HepG2 (cell line): ENCODE data around the gene DBNDD2. TPM values are rescaled to one million over a fixed set of nuclear protein-coding genes. Genes with fewer than 3 reads are reported as not detected.
A peak's percentile ranks its signal among the peaks of the same experiment; 100 is the strongest.

Experiments
- ATF3 ChIP-seq: sonication (generic); formaldehyde crosslinking; IDR thresholded peaks from 2 replicates; pipeline ENCODE4 v1.4.0; 2020; ENCODE audit warnings: missing genetic modification reagents
- CERS6 ChIP-seq: sonication (generic); formaldehyde crosslinking; IDR thresholded peaks from 2 replicates; pipeline ENCODE4 v1.5.0; 2020; ENCODE audit warnings: missing genetic modification reagents
- DPF2 ChIP-seq: sonication (generic); formaldehyde crosslinking; IDR thresholded peaks from 2 replicates; pipeline ENCODE4 v1.4.0; 2020; ENCODE audit warnings: mild to moderate bottlenecking, low read depth, missing genetic modification reagents, borderline replicate concordance
- GATAD1 ChIP-seq: IDR thresholded peaks from 2 replicates; pipeline ENCODE4 v1.6.1; 2016; ENCODE audit warnings: missing genetic modification reagents, missing compliant biosample characterization
- IRF9 ChIP-seq: sonication (generic); formaldehyde crosslinking; IDR thresholded peaks from 2 replicates; pipeline ENCODE4 v1.8.0; 2022; ENCODE audit warnings: missing genetic modification reagents, mild to moderate bottlenecking, borderline replicate concordance
- MAFG ChIP-seq: sonication (generic); formaldehyde crosslinking; IDR thresholded peaks from 2 replicates; pipeline ENCODE4 v1.5.1; 2020; ENCODE audit warnings: mild to moderate bottlenecking, missing genetic modification reagents
- MXI1 ChIP-seq: IDR thresholded peaks from 3 replicates; pipeline ENCODE4 v1.6.1; 2012; ENCODE audit warnings: low read depth, low read length, inconsistent platforms, borderline replicate concordance
- NFKBIZ ChIP-seq: IDR thresholded peaks from 2 replicates; pipeline ENCODE4 v1.6.1; 2018; ENCODE audit warnings: missing genetic modification reagents, missing compliant biosample characterization
- NONO ChIP-seq, 2 experiments: fragments of 450-650 bp in 1 of 2; sonication (generic) in 1 of 2; formaldehyde crosslinking in 1 of 2; IDR thresholded peaks in 1 of 2; conservative IDR thresholded peaks in 1 of 2; 2 replicates each; pipeline versions ENCODE4 v1.6.1 to v1.8.0; 2017 to 2022; ENCODE audit warnings: mild to moderate bottlenecking in 1 of 2, missing genetic modification reagents in 1 of 2, moderate library complexity in 1 of 2
- PAX8 ChIP-seq: sonication (generic); formaldehyde crosslinking; IDR thresholded peaks from 2 replicates; pipeline ENCODE4 v1.8.0; 2022; ENCODE audit warnings: mild to moderate bottlenecking, missing genetic modification reagents, borderline replicate concordance
- ZBTB44 ChIP-seq: sonication (generic); formaldehyde crosslinking; IDR thresholded peaks from 2 replicates; pipeline ENCODE4 v1.4.0; 2020; ENCODE audit warnings: missing genetic modification reagents
- ZNF577 ChIP-seq: sonication (generic); formaldehyde crosslinking; IDR thresholded peaks from 2 replicates; pipeline ENCODE4 v1.4.0; 2020; ENCODE audit warnings: mild to moderate bottlenecking, low read depth, missing genetic modification reagents, borderline replicate concordance
- ZNF597 ChIP-seq: sonication (generic); formaldehyde crosslinking; IDR thresholded peaks from 2 replicates; pipeline ENCODE4 v1.5.0; 2020; ENCODE audit warnings: missing genetic modification reagents
- ZXDC ChIP-seq: sonication (generic); formaldehyde crosslinking; IDR thresholded peaks from 2 replicates; pipeline ENCODE4 v1.5.0; 2020; ENCODE audit warnings: mild to moderate bottlenecking, missing genetic modification reagents
- polyA plus RNA-seq, 8 experiments: library from polyadenylated mRNA; depleted of rRNA in 3 of 8; stranded (reverse) in 7 of 8; unstranded in 1 of 8; fragments of >200 nt; fragmentation: Illumina TruSeq in 4 of 8; extraction: Trizol in 4 of 8; gene quantifications; 2 replicates each; pipeline versions ENCODE4 v1.2.1 to v1.2.3, GENCODE V29; 2011 to 2016; ENCODE audit warnings: low read depth in 4 of 8, missing spikeins in 1 of 8, mixed read lengths in 1 of 8; ENCODE audit not compliant: insufficient read depth in 1 of 8
- total RNA-seq, 5 experiments: library from RNA; depleted of rRNA; stranded (reverse); fragments of >200 nt; fragmentation: Illumina TruSeq; extraction: Trizol; gene quantifications; 2 replicates each; pipeline ENCODE4 v1.2.3, GENCODE V29; 2016; ENCODE audit warnings: low read depth in 1 of 5
- TF ChIP-seq, protein P1 (sequence below): sonication (generic); formaldehyde crosslinking; IDR thresholded peaks from 2 replicates; pipeline ENCODE4 v1.5.0; 2020; ENCODE audit warnings: mild to moderate bottlenecking, missing genetic modification reagents, borderline replicate concordance

DBNDD2 gene
- total and polyA plus RNA-seq, 2 of the 13 experiments (the other 11 are each of a cell fraction or from before 2014, with no cell fraction given), result 16.7 to 47.6 TPM

DNA sequence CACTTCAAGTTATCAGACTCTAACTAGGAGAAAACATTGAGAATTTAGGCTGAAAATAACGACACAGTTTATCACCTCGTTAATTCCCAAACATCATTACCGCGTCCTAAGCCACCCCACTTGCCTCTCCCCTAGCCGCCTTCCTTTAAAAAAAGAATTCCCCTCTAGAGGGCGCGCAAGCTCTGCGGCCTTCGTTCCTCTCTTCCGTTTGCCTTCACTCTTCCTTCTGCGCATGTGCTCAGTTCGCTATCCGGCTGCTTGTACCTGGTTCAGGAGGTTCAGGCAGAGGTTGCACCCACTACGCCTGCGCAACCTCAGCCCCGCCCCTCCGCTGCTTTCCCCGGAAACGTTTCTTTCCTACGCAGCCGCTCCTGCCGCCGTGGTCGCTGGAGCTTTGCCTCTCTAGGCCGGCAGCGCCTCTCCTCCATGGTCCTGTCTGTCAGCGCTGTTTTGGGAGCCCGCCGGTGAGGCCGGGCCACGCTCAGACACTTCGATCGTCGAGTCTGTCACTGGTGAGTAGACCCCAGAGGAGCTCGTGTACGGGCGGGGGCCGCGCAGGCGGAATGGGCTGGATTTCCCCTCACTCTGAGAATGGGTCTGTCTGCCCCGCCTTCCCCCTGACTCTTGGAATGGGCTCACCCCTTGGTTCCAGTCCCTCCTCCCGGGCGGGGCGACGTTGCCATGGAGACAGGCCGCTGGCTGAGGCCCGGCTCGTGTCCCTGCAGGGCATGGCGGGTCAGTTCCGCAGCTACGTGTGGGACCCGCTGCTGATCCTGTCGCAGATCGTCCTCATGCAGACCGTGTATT is 45.1 kb upstream of the DBNDD2 start, which contains the start of gene SYS1 (continued):
- TF ChIP-seq ZBTB44 (CRISPR knock-in tag), result peak; percentile 80
- peak; percentile 83; the same call in 1 of the 2 replicates for TF ChIP-seq NFKBIZ (CRISPR knock-in tag)
- TF ChIP-seq MAFG, result no peak
- TF ChIP-seq NONO (IDR thresholded peaks at IDR 0.05), result no peak
- peak; percentile 98 for TF ChIP-seq NONO (CRISPR knock-in tag; conservative IDR thresholded peaks at IDR 0.05)
- peak; percentile 93 for TF ChIP-seq GATAD1 (CRISPR knock-in tag)
- TF ChIP-seq PAX8 (CRISPR knock-in tag), result peak; percentile 99
- TF ChIP-seq MXI1, result peak; percentile 100
- no peak for TF ChIP-seq ZNF577 (CRISPR knock-in tag)
- TF ChIP-seq ZXDC, result no peak
- TF ChIP-seq, protein P1, sequence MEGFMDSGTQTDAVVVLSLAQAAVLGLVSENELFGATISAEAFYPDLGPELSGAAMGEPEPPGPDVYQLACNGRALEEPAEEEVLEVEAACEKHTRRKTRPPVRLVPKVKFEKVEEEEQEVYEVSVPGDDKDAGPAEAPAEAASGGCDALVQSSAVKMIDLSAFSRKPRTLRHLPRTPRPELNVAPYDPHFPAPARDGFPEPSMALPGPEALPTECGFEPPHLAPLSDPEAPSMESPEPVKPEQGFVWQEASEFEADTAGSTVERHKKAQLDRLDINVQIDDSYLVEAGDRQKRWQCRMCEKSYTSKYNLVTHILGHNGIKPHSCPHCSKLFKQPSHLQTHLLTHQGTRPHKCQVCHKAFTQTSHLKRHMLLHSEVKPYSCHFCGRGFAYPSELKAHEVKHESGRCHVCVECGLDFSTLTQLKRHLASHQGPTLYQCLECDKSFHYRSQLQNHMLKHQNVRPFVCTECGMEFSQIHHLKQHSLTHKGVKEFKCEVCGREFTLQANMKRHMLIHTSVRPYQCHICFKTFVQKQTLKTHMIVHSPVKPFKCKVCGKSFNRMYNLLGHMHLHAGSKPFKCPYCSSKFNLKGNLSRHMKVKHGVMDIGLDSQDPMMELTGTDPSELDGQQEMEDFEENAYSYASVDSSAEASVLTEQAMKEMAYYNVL (CRISPR knock-in tag), result peak; percentile 88
- peak; percentile 91; the same call in 1 of the 2 replicates for TF ChIP-seq CERS6 (CRISPR knock-in tag)
- TF ChIP-seq ATF3, result peak; percentile 61; the same call in 1 of the 2 replicates
- no peak for TF ChIP-seq ZNF597 (CRISPR knock-in tag)
- peak; percentile 86; the same call in 1 of the 2 replicates for TF ChIP-seq IRF9 (CRISPR knock-in tag)
- TF ChIP-seq DPF2 (CRISPR knock-in tag), result no peak
